Epithelial cell of prostate (primary cell): Measurements from ENCODE around the gene FGF12.
"Not testable (repeated sequence)": the region's sequence is repeated elsewhere in the genome, so short reads cannot be mapped to it uniquely, and the experiment has no call there.

Source experiments
- DNase-seq: peaks from one replicate; pipeline ENCODE4 v3.0.0-alpha.2; 2011; ENCODE audit warnings: low read depth, low spot score
- H3K27ac ChIP-seq: fragments of 450-650 bp; 2 replicates; pipeline ENCODE4 v1.5.1; 2017; ENCODE audit warnings: mild to moderate bottlenecking

The FGF12 gene

DNA sequence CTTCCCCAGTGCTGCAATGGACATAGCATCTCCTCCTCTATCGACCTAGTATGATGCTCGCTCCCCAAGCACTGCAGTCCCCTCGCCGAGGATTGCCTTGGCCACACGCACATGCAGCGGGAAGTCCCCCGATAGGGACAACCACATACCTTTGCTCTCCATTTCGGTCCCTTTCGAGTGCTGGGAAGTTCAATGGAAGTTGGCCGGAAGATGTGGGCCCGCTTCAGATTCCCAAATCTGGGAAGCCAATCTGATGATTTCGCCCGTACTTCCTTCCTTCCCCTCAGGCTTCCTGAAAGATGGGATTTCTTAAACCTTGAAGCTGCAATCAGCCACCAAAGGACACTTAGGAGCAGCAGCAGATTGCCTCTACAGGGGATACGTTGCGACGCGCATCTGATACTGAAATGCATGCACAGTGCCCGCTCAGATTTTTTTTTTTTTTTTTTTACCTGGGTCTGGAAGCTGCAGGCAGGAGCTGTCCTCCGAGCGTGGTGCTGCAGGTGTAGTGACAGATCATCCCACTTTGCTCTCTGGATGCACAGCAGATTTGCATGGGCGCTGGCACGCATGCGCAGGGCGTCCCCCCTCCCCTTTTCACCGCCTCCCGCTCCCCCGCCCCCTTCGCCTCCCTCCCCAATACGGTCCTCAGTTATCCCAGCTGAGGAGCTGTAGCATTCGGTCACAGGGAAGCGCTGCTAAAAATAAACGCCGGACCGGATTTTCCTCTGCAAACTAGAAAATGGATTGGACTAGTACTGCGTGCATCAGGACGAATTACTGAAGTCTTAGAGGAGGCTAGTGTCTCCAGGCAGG, at the start of gene FGF12:
TSS of gene FGF12 (minus strand) at position 510 of the 816 bp plus-strand sequence.
- no peak within 1 kb of the TSS for H3K27ac ChIP-seq
- peak; percentile 33 for DNase-seq

DNA sequence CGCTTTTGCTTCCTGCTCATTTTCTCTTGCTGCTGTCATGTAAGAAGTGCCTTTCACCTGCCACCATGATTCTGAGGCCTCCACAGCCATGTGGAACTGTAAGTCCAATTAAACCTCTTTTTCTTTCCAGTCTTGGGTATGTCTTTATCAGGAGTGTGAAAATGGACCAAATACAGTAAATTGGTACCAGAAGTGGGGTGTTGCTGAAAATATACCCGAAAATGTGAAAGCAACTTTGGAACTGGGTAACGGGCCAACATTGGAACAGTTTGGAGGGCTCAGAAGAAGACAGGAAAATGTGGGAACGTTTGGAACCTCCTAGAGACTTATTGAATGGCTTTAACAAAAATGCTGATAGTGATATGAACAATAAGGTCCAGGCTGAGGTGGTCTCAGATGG, 47.0 kb upstream of the FGF12 start:
- H3K27ac ChIP-seq, DNase-seq: not testable (repeated sequence)

- DNase-seq, result peak; percentile 8
- no peak overlapping the region for H3K27ac ChIP-seq
Measured at GRCh38 chr3:192772240-192772894, 45.0 kb upstream of the FGF12 start.

GRCh38 chr3:192758654-192759053, 31.3 kb upstream of the FGF12 start:
- no peak overlapping the region for H3K27ac ChIP-seq
- no peak for DNase-seq

GRCh38 chr3:192751148-192751547, 23.8 kb upstream of the FGF12 start:
- no peak for DNase-seq
- no peak overlapping the region for H3K27ac ChIP-seq

- H3K27ac ChIP-seq, result no peak overlapping the region
- DNase-seq, result no peak
Measured at GRCh38 chr3:192750201-192750600, 22.9 kb upstream of the FGF12 start.

GRCh38 chr3:192747746-192748145, 20.4 kb upstream of the FGF12 start:
- DNase-seq, result no peak
- H3K27ac ChIP-seq, result no peak overlapping the region

GRCh38 chr3:192747145-192747544, 19.8 kb upstream of the FGF12 start:
- no peak overlapping the region for H3K27ac ChIP-seq
- no peak for DNase-seq

GRCh38 chr3:192745150-192745549, 17.8 kb upstream of the FGF12 start:
- no peak for DNase-seq
- H3K27ac ChIP-seq, result no peak overlapping the region

DNA sequence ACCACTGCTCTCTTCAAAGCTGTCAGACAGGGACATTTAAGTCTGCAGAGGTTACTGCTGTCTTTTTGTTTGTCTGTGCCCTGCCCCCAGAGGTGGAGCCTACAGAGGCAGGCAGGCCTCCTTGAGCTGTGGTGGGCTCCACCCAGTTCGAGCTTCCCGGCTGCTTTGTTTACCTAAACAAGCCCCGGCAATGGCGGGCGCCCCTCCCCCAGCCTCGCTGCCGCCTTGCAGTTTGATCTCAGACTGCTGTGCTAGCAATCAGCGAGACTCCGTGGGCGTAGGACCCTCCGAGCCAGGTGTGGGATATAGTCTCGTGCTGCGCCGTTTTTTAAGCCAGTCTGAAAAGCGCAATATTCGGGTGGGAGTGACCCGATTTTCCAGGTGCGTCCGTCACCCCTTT, 17.3 kb upstream of the FGF12 start:
- not testable (repeated sequence) for DNase-seq, H3K27ac ChIP-seq

- no peak overlapping the region for H3K27ac ChIP-seq
- DNase-seq, result no peak
Measured at GRCh38 chr3:192737506-192737905, 10.2 kb upstream of the FGF12 start.

DNA sequence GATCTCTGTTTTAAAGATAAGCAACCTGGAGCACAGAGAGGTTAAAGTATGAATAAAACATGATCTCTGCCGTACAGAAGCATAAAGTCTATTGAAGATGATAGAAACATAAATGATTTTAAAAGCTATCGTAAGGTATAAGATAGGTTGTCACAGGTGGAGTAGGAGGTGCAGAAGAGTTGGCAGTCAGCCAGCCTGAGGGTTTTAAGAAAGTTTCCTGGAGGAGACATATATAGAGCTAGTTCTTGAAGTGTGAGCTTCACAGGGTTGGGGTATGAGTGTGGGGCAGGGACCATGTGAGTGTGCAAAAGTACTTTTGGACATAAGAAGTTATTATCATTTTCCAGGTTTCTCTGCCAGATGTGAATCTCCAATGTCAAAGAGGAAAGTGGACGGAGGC, 3.9 kb upstream of the FGF12 start:
- DNase-seq, result no peak
- no peak overlapping the region for H3K27ac ChIP-seq

- DNase-seq, result no peak
- no peak overlapping the region for H3K27ac ChIP-seq
Measured at GRCh38 chr3:192726385-192726784, 956 bp downstream of the FGF12 start.

DNA sequence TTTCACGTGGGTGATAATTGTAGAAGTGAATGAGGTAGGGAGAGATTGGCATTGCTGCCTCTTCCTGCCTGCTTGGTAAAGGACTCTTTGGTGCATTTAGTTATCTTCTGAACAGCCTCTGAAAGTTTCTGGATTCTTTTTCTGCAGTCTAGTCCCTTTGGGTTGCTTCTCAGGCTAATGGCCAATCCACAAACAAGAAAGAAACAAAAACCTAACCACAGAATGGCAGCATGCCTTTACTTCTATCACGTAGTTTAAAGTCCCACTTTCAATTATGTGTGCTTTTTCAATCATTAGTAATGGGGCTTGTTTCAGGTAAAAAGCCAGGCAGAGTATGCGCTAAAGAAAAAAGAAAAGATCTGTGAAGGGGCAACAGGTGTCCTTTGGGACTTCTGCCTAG, 7.4 kb downstream of the FGF12 start:
- no peak overlapping the region for H3K27ac ChIP-seq
- DNase-seq, result no peak

GRCh38 chr3:192718156-192718555, 9.2 kb downstream of the FGF12 start:
- no peak for DNase-seq
- H3K27ac ChIP-seq, result no peak overlapping the region

DNA sequence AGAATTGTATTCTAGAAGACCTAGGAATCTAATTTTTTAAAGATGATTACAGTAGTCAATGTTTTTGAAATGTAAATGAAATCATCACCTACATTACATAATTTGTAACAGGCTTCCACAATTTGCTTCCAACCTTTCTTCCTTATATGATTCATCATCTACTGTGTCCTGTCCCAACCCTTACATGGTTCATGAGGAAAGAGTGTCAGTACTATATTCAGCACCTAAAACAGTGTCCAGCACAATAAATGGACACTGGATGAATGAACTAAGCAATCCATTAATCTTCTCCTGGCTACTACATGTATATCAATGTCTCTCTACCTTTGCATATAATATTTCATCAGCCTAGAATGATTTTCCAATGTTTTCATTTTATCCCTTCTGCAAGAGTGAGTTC, 12.2 kb downstream of the FGF12 start:
- no peak overlapping the region for H3K27ac ChIP-seq
- DNase-seq, result no peak

DNA sequence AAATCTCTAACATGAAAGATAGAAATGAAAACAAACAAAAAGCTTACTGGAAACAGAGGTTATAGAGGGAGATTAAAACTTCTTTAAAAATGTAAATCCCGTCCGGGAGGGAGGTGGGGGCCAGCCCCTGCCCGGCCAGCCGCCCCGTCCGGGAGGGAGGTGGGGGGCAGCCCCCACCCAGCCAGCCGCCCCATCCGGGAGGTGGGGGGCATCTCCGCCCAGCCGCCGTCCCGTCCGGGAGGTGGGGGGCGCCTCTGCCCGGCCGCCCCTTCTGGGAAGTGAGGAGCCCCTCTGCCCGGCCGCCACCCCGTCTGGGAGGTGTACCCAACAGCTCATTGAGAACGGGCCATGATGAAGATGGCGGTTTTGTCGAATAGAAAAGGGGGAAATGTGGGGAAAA, 16.2 kb downstream of the FGF12 start:
- not testable (repeated sequence) for DNase-seq, H3K27ac ChIP-seq

DNA sequence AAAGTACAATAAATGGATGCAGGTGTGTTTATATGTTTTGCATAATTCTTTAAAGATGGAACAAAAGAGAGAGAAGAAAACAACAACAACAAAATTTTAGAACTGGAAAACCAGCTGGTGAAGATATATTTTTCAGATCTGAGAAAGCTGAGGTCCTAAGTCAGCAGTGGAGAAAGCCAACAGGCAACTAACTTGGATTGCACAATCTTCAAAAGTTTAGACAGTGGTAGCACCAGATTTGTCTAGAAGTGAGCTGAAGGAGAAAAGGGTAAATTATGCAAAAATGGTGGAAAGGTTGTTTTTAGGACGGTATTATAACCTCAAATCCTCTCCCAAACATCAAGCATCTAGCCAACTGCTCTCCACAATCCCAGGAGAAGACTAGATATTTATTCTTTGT, 17.0 kb downstream of the FGF12 start:
- H3K27ac ChIP-seq, result no peak overlapping the region
- DNase-seq, result no peak

GRCh38 chr3:192706272-192706671, 21.1 kb downstream of the FGF12 start:
- no peak overlapping the region for H3K27ac ChIP-seq
- no peak for DNase-seq

- H3K27ac ChIP-seq, result no peak overlapping the region
- no peak for DNase-seq
Measured at GRCh38 chr3:192700885-192701284, 26.5 kb downstream of the FGF12 start.

DNA sequence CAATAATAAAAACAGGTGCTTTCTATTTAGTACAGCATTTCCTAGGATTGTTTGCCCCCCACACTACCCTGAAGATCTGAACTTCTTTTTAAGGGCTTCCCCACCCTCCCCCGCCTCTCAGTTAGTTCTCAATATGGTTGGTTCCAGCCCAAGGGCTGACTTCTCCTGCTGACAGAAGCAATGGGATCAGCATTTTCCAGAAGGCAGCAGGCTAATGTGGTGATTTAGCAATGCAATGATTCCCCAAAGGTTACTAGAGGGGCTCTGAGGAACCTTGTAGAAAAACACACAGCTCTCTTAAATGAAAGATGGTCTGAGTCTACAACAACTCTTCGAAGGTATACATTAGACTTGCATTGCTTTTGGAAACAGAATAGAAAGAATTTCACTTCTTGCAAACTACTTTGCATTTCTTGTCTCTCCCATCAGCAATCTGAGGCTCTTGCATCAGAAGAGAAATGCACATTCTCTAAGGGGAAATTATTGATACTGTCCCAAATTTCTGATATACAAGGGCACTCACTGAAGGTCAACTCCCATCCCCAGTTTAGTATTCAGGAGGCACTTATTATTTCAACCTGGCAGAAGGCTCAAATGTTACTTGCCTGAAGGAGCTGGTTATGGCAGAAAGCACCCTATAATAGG, 30.3 kb downstream of the FGF12 start:
- H3K27ac ChIP-seq, result no peak overlapping the region
- no peak for DNase-seq
